Measurements from ENCODE around the gene XRRA1. TPM values are rescaled to one million over a fixed set of nuclear protein-coding genes. Genes with fewer than 3 reads are reported as not detected.

XRRA1 gene
- total RNA-seq, 1 donor from 2014 or later: 3.9 TPM

DNA sequence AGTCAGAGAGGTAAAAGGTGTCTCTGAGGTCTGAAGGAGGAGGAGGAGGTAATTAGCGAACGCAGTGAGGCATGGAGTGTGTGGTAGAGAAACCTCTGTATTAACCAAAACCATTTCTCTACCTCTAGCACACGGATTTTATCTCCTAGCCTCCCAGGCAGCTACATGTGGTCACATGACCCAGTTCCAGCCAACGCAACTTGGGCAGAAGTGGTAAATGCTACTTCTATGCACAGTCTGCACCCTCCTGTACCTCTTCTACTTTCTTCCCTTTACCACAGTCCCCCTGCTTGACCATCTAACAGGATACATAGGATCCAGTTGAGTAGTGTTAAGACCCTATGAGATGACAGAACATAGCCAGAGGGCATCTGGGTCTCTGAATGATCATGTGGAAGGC is 95.7 kb downstream of the XRRA1 start:
- TF ChIP-seq EZH2phosphoT487 (IDR thresholded peaks at IDR 0.05): no peak
- no peak for TF ChIP-seq CTCF (IDR thresholded peaks at IDR 0.05)
- no peak for TF ChIP-seq EZH2 (IDR thresholded peaks at IDR 0.05)

DNA sequence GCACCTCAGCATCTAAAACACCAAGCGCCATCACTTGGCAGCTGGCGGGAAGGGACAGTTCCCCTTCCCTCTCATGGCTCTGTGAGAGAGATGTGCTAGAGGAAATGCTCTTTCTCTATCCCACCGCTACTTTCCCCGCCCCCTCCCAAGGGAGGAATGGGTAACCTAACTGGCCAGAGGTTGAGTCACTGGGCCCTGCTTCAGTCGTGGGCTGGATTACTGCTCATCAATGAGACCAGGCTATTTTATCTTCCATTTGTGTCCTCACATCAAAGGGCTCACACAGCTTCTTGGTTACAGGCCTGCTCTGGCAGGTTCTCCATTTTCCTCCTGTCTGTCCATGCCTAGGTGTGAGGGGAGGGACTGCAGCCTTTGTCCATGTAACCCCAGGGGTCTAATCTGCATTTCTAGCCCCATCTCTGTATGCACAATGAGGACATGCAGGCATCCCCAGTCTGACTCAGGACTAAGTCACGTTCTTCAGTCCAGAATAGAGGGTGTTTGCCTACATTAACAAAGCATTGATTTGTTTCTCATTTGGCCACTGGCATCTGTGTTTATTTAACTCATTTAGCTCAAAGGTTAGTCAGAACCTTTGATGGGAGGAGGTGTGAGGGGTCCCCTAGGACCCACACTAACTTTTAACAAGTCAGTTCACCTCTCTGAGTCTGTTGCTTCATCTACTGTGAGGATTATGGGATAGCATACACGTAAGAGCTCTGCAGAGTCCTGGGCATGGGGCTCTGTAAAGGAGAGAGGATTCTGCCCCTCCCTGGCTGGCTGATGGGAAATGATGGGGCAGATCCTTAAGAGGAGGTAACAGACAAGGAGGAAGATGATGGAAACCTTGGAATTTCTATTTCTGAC is 99.1 kb downstream of the XRRA1 start:
- Mint-ChIP-seq H3K27ac (peak overlapping the region; percentile 15), H3K9me3 (no peaks in the 10 kb centered on the region), H3K27me3 (ENCODE audit: insufficient read depth, low read depth) (no peaks in the 10 kb centered on the region), H3K4me3 (no peak overlapping the region), H3K4me1 (peaks cover 13% of the 10 kb centered on the region), H3K36me3 (peaks cover 14% of the 10 kb centered on the region)
- H3K36me3 ChIP-seq: no peaks in the 10 kb centered on the region
- H3K27ac ChIP-seq: peak overlapping the region; percentile 3
- H3K4me1 ChIP-seq: peaks cover 15% of the 10 kb centered on the region
- H2AFZ ChIP-seq (replicated peaks): no peak overlapping the region
- H3K9ac ChIP-seq: no peak overlapping the region
- H3K79me2 ChIP-seq (ENCODE audit: low read depth): no peaks in the 10 kb centered on the region
- H3F3A ChIP-seq (ENCODE audit: low read depth): peaks cover 13% of the 10 kb centered on the region
- H4K20me1 ChIP-seq (ENCODE audit: low read depth): no peaks in the 10 kb centered on the region
- no peaks in the 10 kb centered on the region for H3K9me3 ChIP-seq (ENCODE audit: low read depth)
- no peak overlapping the region for H3K4me3 ChIP-seq
- H3K4me2 ChIP-seq: peak overlapping the region; percentile 24
- no peaks in the 10 kb centered on the region for H3K27me3 ChIP-seq
- DNase-seq (ENCODE audit: low spot score): peak; percentile 51
- TF ChIP-seq EZH2 (IDR thresholded peaks at IDR 0.05): no peak
- no peak for TF ChIP-seq EZH2phosphoT487 (IDR thresholded peaks at IDR 0.05)
- no peak for TF ChIP-seq CTCF (IDR thresholded peaks at IDR 0.05)

More for the DNA sequence above, 95.7 kb downstream of the XRRA1 start:
- H3K9ac ChIP-seq: no peak overlapping the region
- no peaks in the 10 kb centered on the region for H3K27me3 Mint-ChIP-seq (ENCODE audit: insufficient read depth, low read depth)
- no peak overlapping the region for H3K4me3 ChIP-seq
- no peak overlapping the region for H3K27ac Mint-ChIP-seq
- no peaks in the 10 kb centered on the region for H3K9me3 ChIP-seq (ENCODE audit: low read depth)
- DNase-seq (ENCODE audit: low spot score): no peak
- peaks cover 13% of the 10 kb centered on the region for H3F3A ChIP-seq (ENCODE audit: low read depth)
- no peaks in the 10 kb centered on the region for H3K27me3 ChIP-seq
- H2AFZ ChIP-seq (replicated peaks): no peak overlapping the region
- no peak overlapping the region for H3K27ac ChIP-seq
- peaks cover 13% of the 10 kb centered on the region for H3K4me1 Mint-ChIP-seq
- H3K79me2 ChIP-seq (ENCODE audit: low read depth): no peaks in the 10 kb centered on the region
- H3K4me3 Mint-ChIP-seq: no peak overlapping the region
- H3K9me3 Mint-ChIP-seq: no peaks in the 10 kb centered on the region
- H3K4me1 ChIP-seq: peaks cover 15% of the 10 kb centered on the region
- H3K4me2 ChIP-seq: no peak overlapping the region
- peaks cover 11% of the 10 kb centered on the region for H3K36me3 Mint-ChIP-seq
- H3K36me3 ChIP-seq: no peaks in the 10 kb centered on the region
- no peaks in the 10 kb centered on the region for H4K20me1 ChIP-seq (ENCODE audit: low read depth)

GRCh38 chr11:74847895-74848294 is 101.0 kb downstream of the XRRA1 start:
- H3K4me3 Mint-ChIP-seq: no peak overlapping the region
- H3K9ac ChIP-seq: no peak overlapping the region
- no peaks in the 10 kb centered on the region for H3K36me3 ChIP-seq
- H3K4me1 ChIP-seq: peaks cover 15% of the 10 kb centered on the region
- peaks cover 3% of the 10 kb centered on the region for H3K27me3 Mint-ChIP-seq (ENCODE audit: insufficient read depth, low read depth)
- no peak for TF ChIP-seq EZH2 (IDR thresholded peaks at IDR 0.05)
- no peak for TF ChIP-seq EZH2phosphoT487 (IDR thresholded peaks at IDR 0.05)
- H3K27ac ChIP-seq: no peak overlapping the region
- H3K4me3 ChIP-seq: no peak overlapping the region
- no peak overlapping the region for H2AFZ ChIP-seq (replicated peaks)
- H3K4me1 Mint-ChIP-seq: peaks cover 13% of the 10 kb centered on the region
- H3F3A ChIP-seq (ENCODE audit: low read depth): peaks cover 13% of the 10 kb centered on the region
- H3K79me2 ChIP-seq (ENCODE audit: low read depth): no peaks in the 10 kb centered on the region
- DNase-seq (ENCODE audit: low spot score): no peak
- H3K9me3 Mint-ChIP-seq: no peaks in the 10 kb centered on the region
- no peak overlapping the region for H3K27ac Mint-ChIP-seq
- no peaks in the 10 kb centered on the region for H3K27me3 ChIP-seq
- peaks cover 12% of the 10 kb centered on the region for H3K36me3 Mint-ChIP-seq
- no peak overlapping the region for H3K4me2 ChIP-seq
- no peaks in the 10 kb centered on the region for H3K9me3 ChIP-seq (ENCODE audit: low read depth)
- H4K20me1 ChIP-seq (ENCODE audit: low read depth): no peaks in the 10 kb centered on the region

DNA sequence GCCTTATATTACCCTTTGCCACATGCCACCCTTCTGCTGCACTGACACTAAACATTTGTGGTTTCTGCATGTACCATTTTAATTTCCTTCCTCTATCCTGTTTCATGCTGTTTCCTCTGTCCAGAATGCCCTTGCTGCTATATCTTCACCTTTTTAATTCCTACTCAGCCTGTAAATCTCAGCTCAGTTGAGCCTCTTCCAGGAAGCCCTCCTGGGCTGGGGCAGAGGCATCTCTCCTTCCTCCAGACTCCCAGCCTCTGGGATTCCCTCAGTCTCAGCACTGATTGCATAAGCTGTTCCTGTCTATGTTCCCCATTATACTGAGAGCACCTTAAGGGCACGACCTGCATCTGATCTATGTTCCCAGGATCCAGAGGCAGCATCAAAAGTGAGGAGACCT is 101.5 kb downstream of the XRRA1 start:
- H3K4me3 ChIP-seq: no peak overlapping the region
- no peak for DNase-seq (ENCODE audit: low spot score)
- H3K9ac ChIP-seq: no peak overlapping the region
- Mint-ChIP-seq H3K27ac (no peak overlapping the region), H3K27me3 (ENCODE audit: insufficient read depth, low read depth) (peaks cover 3% of the 10 kb centered on the region), H3K4me1 (peaks cover 13% of the 10 kb centered on the region), H3K4me3 (no peak overlapping the region), H3K36me3 (peaks cover 14% of the 10 kb centered on the region), H3K9me3 (no peaks in the 10 kb centered on the region)
- H3K9me3 ChIP-seq (ENCODE audit: low read depth): no peaks in the 10 kb centered on the region
- peaks cover 13% of the 10 kb centered on the region for H3F3A ChIP-seq (ENCODE audit: low read depth)
- H4K20me1 ChIP-seq (ENCODE audit: low read depth): no peaks in the 10 kb centered on the region
- no peak overlapping the region for H3K27ac ChIP-seq
- H3K4me1 ChIP-seq: peaks cover 15% of the 10 kb centered on the region
- no peak overlapping the region for H3K4me2 ChIP-seq
- no peak for TF ChIP-seq EZH2 (IDR thresholded peaks at IDR 0.05)
- no peak for TF ChIP-seq CTCF (IDR thresholded peaks at IDR 0.05)
- TF ChIP-seq EZH2phosphoT487 (IDR thresholded peaks at IDR 0.05): no peak
- H3K27me3 ChIP-seq: no peaks in the 10 kb centered on the region
- H2AFZ ChIP-seq (replicated peaks): no peak overlapping the region
- H3K36me3 ChIP-seq: no peaks in the 10 kb centered on the region
- no peaks in the 10 kb centered on the region for H3K79me2 ChIP-seq (ENCODE audit: low read depth)

All from neural progenitor cell (in vitro differentiated cells).